RWPE2 (cell line): ENCODE measurements around the gene GPR135.

Experiments
- ATAC-seq: fragments of 200-7000 bp; cut with Tn5 transposase; 3 replicates; pipeline ENCODE4 v1.9.1; 2021; ENCODE audit warnings: low read depth
- DNase-seq: peaks from one replicate; pipeline ENCODE4 v3.0.0-alpha.2; 2020; ENCODE audit warnings: low spot score
- H3K27ac ChIP-seq: fragments of 450-650 bp; 2 replicates; pipeline ENCODE4 v1.5.1; 2017; ENCODE audit warnings: mild to moderate bottlenecking; ENCODE audit not compliant: poor library complexity, severe bottlenecking
- H3K27me3 ChIP-seq: fragments of 250-450 bp; sonication (Bioruptor Pico); 2 replicates; pipeline ENCODE4 v1.5.1; 2021; ENCODE audit warnings: mild to moderate bottlenecking, moderate library complexity; ENCODE audit not compliant: insufficient read depth, poor library complexity, severe bottlenecking
- H3K36me3 ChIP-seq: fragments of 250-450 bp; sonication (Bioruptor Pico); 2 replicates; pipeline ENCODE4 v1.5.1; 2020; ENCODE audit warnings: low read depth, mild to moderate bottlenecking, moderate library complexity
- H3K4me1 ChIP-seq: fragments of 250-450 bp; sonication (Bioruptor Pico); 2 replicates; pipeline ENCODE4 v1.5.1; 2021; ENCODE audit warnings: mild to moderate bottlenecking, moderate library complexity; ENCODE audit not compliant: insufficient read depth, poor library complexity, severe bottlenecking
- H3K4me3 ChIP-seq: fragments of 250-450 bp; sonication (Bioruptor Pico); 2 replicates; pipeline ENCODE4 v1.5.1; 2021; ENCODE audit warnings: mild to moderate bottlenecking, moderate library complexity; ENCODE audit not compliant: severe bottlenecking
- H3K9me3 ChIP-seq: fragments of 250-450 bp; sonication (Bioruptor Pico); 2 replicates; pipeline ENCODE4 v1.5.1; 2021; ENCODE audit warnings: mild to moderate bottlenecking, moderate library complexity; ENCODE audit not compliant: severe bottlenecking
- CTCF ChIP-seq: fragments of 450-650 bp; IDR thresholded peaks from one replicate; pipeline ENCODE4 v1.5.1; 2017; ENCODE audit warnings: mild to moderate bottlenecking, moderate library complexity; ENCODE audit not compliant: poor library complexity, severe bottlenecking

The GPR135 gene

GRCh38 chr14:59419303-59419702 lies 45.9 kb downstream of the GPR135 start:
- Histone ChIP-seq H3K4me1 (no peaks in the 10 kb centered on the region), H3K27ac (no peak overlapping the region), H3K9me3 (no peaks in the 10 kb centered on the region), H3K27me3 (no peaks in the 10 kb centered on the region), H3K4me3 (no peak overlapping the region), H3K36me3 (no peaks in the 10 kb centered on the region)
- DNase-seq (no peak), ATAC-seq (no peak)
- TF ChIP-seq CTCF: no peak

GRCh38 chr14:59417311-59417710 lies 47.9 kb downstream of the GPR135 start:
- ATAC-seq (no peak), DNase-seq (no peak)
- no peaks in the 10 kb centered on the region for H3K9me3 ChIP-seq
- H3K27me3 ChIP-seq: no peaks in the 10 kb centered on the region
- H3K4me1 ChIP-seq: no peaks in the 10 kb centered on the region
- TF ChIP-seq CTCF: no peak
- no peak overlapping the region for H3K27ac ChIP-seq
- H3K36me3 ChIP-seq: no peaks in the 10 kb centered on the region
- H3K4me3 ChIP-seq: no peak overlapping the region

DNA sequence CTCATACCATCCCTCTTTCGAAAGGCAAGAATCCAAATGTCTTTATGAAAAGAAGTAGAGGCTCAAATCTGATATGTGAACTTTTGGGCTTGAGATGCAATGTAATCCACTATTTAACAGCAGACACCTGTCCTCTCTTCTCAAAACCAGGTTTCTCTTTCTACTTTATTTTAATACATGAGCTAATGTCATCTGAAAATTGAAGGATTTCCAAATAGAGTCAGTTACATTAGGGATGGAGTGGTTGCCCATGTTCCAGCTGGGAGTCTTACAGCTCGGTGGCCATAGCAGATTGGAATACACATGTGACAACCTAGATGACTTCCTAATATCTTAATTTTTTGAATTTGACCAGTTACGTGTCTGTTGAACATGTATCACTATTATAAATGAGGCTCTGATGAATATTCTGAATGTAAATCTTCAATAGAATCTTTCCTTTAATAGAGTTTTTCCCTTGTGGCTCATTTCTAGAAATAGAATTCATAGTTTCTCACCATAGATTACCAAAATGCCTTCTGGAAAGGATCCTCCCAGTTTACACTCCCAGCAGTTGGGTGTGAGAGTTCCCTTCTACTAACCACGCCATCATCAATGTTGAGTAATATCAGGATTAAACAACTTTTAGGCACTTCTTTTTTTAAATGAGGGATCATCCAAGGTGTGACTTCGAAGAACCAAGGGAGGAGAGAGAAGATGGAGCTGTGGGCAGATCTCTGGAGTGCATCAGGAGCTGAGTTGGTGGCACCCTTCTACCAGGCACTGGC lies 49.2 kb downstream of the GPR135 start:
- ATAC-seq (no peak), DNase-seq (no peak)

More for the DNA sequence above, 49.2 kb downstream of the GPR135 start:
- TF ChIP-seq CTCF: no peak
- Histone ChIP-seq H3K4me3 (no peak overlapping the region), H3K27me3 (no peaks in the 10 kb centered on the region), H3K36me3 (no peaks in the 10 kb centered on the region), H3K27ac (no peak overlapping the region), H3K4me1 (no peaks in the 10 kb centered on the region), H3K9me3 (no peaks in the 10 kb centered on the region)
